NOMO-1 (cell line): ENCODE measurements around the gene S100A3.
"Not testable (repeated sequence)": the region's sequence is repeated elsewhere in the genome, so short reads cannot be mapped to it uniquely, and the experiment has no call there.

Source experiments
- DNase-seq, 2 experiments: peaks; one replicate each; lab custom pipeline; 2025; ENCODE audit not compliant: unreplicated experiment in 2 of 2; lab: John Stamatoyannopoulos, UW

S100A3 gene

DNA sequence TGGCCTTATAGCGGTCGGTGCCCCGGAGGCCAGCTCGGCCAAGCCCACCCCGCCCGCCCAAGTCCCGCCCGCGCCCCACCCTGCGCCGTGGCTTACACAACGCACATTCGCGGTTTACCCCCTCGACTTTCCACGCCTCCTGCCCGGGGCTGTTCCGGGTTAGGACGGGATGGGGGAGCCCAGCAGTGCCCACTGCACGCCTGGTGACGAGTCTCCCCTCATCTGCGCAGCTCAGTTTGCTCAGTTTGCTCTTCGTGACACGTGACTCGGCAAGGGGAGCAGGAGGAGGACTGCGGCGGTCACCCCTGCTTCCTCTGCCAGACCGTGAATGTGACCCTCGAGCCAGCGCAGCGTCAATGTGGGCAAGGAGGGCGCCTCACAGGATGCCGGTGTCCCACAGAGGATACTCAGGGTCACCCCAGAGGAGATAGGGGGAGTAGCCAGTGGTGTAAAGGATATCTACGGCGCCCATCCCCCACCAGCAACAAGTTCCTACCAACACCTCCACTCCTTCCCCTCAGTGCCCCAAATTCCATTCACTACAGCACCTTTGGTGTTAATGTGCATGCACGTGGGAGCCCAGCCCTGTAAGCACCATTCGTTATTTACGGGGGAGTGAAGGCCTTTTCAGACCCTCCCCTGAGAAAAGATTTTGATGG lies 12.9 kb downstream of the S100A3 start:
- DNase-seq = peak; percentile 76 to 81

- peak in 1 of 2 experiments; percentile 34 for DNase-seq
Observed at GRCh38 chr1:153535242-153536011, 13.6 kb downstream of the S100A3 start, which contains the start of gene S100A6. Gene S100A6, minus strand, starts transcription at chr1:153535991. Its CDS starts 652 bp downstream, at chr1:153535339.

DNA sequence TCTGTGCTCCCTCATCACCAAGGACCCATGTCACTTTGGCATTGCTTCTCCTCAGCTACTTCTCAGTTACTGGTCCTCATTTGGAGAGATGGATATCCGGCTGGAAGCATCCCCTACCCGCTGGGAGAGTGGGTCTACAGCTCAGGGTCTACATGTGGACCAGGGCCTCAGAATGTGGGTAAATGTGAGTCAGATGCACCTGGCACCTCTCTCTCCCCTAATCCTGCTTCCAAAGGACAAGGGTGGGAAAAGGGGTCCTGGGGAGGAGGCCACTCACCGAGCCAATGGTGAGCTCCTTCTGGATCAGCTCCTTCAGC lies 14.2 kb downstream of the S100A3 start:
- no peak for DNase-seq

DNA sequence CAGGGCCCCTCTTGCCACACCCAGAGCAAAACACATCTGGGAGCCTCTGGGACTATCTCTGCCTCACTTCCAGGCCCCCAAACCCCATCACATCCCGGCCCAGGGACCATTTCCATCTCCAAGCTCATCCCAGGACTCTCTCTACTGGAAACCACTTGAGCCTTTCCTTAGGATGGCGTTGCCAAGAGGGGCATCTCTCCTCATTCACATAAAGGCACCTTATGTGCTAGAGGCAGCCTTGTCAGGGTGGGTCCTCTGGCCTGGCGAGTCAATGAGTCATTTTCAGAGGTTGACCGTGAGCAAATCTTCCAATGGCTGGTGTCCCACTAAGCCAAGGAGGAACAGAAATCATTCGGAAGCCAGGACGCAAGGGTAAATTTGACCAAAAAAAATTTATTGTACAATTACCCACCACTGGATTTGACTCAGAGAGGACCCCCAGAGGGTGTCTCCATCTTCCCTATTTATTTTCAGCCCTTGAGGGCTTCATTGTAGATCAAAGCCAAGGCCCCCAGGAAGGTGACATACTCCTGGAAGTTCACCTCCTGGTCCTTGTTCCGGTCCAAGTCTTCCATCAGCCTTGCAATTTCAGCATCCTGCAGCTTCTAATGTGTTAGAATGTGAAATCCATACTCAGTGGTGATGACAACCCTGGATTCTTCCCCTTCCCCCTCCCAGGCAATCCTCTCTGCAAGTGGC lies 14.7 kb downstream of the S100A3 start:
- no peak for DNase-seq

- DNase-seq = no peak
Observed at GRCh38 chr1:153533689-153534201, 15.3 kb downstream of the S100A3 start.

GRCh38 chr1:153532769-153533599 lies 16.1 kb downstream of the S100A3 start:
- DNase-seq = peak; percentile 72 to 73

GRCh38 chr1:153532181-153532580 lies 16.9 kb downstream of the S100A3 start:
- DNase-seq = peak in 1 of 2 experiments; percentile 10

- DNase-seq = no peak
Observed at GRCh38 chr1:153531638-153532037, 17.4 kb downstream of the S100A3 start.

- no peak for DNase-seq
Observed at GRCh38 chr1:153527683-153528040, 21.4 kb downstream of the S100A3 start.

DNA sequence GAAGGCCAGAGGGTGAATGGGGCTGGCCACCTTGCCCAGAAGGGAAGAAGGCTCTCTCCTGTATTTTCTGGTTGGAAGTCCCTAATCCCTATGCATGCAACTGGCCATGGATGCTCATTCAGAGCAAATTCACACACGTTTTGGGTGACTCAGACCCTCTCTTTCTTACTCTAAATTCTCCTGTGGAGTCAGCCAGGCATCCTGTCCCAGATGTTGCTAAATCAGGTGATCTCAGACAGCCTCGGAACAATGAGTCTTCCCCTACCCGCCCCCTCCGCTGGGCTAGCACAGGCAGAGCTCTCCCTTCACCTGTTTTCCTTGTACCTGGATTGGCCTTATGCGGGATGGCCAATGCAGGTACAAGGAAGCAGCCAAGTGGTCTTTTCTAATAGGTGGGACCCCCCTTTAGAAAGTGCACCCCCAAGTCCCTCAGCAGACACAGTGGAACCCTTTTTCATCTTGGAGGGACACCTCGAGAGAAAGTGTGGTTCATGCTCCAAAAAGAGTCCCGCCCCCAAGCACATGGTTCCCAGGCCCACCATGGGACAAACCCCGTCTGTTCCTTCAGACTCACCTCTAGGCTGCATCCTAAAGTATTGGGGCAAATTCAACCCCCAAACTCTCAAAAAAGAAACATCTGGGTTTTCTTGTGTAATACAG lies 21.9 kb downstream of the S100A3 start:
- no peak for DNase-seq

- no peak for DNase-seq
Observed at GRCh38 chr1:153526132-153526543, 22.9 kb downstream of the S100A3 start.

GRCh38 chr1:153525088-153525728 lies 23.9 kb downstream of the S100A3 start:
- no peak for DNase-seq

DNA sequence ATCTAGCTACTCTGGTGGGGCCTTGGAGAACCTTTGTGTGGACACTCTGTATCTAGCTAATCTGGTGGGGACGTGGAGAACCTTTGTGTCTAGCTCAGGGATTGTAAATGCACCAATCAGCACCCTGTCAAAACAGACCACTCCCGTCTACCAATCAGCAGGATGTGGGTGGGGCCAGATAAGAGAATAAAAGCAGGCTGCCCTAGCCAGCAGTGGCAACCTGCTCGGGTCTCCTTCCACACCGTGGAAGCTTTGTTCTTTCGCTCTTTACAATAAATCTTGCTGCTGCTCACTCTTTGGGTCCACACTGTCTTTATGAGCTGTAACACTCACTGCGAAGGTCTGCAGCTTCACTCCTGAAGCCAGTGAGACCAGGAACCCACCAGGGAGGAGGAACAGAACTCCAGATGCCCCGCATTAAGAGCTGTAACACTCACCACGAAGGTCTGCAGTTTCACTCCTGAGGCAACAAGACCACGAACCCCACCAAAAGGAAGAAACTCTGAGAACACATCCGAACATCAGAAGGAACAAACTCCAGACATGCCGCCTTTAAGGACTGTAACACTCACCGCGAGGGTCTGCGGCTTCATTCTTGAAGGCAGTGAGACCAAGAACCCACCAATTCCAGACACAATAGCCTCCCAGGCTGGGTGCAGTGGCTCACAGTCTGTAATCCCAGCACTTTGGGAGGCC lies 26.6 kb downstream of the S100A3 start:
- not testable (repeated sequence) for DNase-seq

- DNase-seq = not testable (repeated sequence)
Observed at GRCh38 chr1:153521808-153522207, 27.2 kb downstream of the S100A3 start.

DNA sequence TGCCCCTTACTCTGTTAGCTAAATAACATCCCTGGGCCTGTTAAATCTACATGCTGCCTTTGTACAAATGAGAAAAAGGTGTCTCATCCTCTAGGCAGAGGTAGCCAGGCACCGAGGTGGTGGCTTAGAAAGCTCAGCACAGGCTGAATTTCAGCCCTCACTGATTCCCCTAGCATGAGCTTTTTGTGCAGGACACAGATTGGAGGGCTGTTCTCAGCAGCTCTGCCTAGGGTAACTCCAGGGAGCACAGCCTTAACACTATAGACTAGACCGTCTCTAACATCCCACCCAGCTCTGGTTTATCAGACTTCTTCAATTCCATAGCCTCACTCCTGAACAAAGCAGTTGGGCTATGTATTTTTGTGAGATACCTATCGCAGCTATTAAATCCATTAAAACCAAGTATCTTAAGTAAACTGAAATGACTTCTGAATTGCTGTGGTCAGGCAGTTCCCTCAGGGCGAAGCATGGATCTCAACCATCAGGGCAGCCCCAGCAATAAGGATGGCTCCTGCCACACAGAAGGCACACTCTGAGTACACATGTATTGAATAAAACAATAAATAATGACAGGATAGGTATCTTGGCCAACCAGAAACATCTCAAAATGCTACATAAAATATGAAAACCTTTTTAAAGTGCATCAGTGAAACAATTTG lies 28.1 kb downstream of the S100A3 start:
- no peak for DNase-seq

- not testable (repeated sequence) for DNase-seq
Observed at GRCh38 chr1:153520137-153520691, 28.8 kb downstream of the S100A3 start.

GRCh38 chr1:153519242-153519641 lies 29.8 kb downstream of the S100A3 start:
- DNase-seq = no peak
